Measurements from ENCODE around the gene SHC4. TPM values are rescaled to one million over a fixed set of nuclear protein-coding genes. Genes with fewer than 3 reads are reported as not detected.
A peak's percentile ranks its signal among the peaks of the same experiment; 100 is the strongest.

The SHC4 gene
- total and polyA plus RNA-seq, 9 of the 15 experiments (the other 6 are each of a cell fraction or from before 2014, with no cell fraction given) = 0.43 to 1.2 (median 0.67) TPM

DNA sequence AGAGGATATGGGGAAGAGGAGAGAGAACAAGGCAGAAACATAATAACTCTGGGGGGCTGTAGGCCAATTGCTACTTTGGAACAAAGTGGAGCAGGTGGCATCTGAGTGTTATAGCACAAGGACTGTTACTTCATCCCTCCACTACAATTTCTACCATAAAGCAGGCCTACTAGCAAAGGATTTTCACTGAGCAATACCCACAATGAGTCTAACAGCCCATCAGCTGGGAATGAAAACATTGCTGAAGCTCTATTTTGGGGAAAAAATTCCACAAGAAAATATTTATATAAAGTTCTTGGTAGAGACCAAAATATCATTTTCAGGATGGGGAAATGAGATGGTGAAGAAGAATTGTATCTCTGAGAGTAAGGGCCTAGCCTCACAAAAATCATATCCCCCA lies 3.6 kb upstream of the SHC4 start (continued):
- TF ChIP-seq, protein P1, sequence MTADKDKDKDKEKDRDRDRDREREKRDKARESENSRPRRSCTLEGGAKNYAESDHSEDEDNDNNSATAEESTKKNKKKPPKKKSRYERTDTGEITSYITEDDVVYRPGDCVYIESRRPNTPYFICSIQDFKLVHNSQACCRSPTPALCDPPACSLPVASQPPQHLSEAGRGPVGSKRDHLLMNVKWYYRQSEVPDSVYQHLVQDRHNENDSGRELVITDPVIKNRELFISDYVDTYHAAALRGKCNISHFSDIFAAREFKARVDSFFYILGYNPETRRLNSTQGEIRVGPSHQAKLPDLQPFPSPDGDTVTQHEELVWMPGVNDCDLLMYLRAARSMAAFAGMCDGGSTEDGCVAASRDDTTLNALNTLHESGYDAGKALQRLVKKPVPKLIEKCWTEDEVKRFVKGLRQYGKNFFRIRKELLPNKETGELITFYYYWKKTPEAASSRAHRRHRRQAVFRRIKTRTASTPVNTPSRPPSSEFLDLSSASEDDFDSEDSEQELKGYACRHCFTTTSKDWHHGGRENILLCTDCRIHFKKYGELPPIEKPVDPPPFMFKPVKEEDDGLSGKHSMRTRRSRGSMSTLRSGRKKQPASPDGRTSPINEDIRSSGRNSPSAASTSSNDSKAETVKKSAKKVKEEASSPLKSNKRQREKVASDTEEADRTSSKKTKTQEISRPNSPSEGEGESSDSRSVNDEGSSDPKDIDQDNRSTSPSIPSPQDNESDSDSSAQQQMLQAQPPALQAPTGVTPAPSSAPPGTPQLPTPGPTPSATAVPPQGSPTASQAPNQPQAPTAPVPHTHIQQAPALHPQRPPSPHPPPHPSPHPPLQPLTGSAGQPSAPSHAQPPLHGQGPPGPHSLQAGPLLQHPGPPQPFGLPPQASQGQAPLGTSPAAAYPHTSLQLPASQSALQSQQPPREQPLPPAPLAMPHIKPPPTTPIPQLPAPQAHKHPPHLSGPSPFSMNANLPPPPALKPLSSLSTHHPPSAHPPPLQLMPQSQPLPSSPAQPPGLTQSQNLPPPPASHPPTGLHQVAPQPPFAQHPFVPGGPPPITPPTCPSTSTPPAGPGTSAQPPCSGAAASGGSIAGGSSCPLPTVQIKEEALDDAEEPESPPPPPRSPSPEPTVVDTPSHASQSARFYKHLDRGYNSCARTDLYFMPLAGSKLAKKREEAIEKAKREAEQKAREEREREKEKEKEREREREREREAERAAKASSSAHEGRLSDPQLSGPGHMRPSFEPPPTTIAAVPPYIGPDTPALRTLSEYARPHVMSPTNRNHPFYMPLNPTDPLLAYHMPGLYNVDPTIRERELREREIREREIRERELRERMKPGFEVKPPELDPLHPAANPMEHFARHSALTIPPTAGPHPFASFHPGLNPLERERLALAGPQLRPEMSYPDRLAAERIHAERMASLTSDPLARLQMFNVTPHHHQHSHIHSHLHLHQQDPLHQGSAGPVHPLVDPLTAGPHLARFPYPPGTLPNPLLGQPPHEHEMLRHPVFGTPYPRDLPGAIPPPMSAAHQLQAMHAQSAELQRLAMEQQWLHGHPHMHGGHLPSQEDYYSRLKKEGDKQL (CRISPR knock-in tag; IDR thresholded peaks at IDR 0.05; ENCODE audit: borderline replicate concordance) = no peak

DNA sequence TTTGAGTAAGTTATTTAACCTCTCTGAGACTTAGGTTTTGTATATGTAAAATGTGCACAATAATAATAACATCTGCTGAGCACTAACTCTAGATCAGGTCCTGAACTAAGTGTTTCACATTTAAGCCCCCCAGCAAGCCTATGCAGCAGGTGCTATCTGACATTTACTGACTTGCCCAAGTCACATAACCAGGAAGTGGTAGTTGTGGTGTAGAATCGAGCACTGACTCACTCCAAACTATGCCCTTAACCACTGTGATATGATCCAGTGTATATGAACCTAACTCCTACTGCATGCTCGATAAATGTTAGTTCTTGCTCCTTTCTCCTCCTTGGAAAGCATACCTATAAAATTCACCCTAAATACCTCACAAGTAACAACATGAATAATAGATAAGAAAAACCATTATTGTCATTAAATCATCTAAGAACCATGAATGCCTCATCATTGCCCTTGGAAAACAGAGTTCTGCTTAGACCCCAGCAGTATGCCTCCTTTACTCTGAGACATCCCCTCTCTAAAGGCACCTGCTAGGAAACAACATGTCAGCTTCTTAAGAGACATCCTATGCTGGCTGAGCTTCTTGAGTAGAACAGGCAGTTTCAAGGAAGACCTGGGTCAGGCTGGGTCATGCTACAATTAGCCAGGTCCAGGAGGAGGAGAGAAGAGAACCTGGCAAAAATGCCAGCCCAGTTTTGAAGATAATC lies 3.0 kb upstream of the SHC4 start:
- ATAC-seq (no peak), FAIRE-seq (no peak), DNase-seq (ENCODE audit: extremely low read depth in 1 of 4, low spot score in 3 of 4) (no peak)
- Histone ChIP-seq H3K4me3 (no peak overlapping the region), H3K9me3 (replicated peaks; ENCODE audit: control insufficient read depth, insufficient read depth, low read depth, low read length) (no peaks in the 10 kb centered on the region), H3K36me3 (ENCODE audit: control insufficient read depth, insufficient read depth, low read length) (no peaks in the 10 kb centered on the region), H3K4me1 (replicated peaks in 1 of 2; ENCODE audit: control insufficient read depth in 2 of 2, insufficient read depth in 2 of 2, low read length in 2 of 2) (peaks cover 4 to 12% of the 10 kb centered on the region in 2 experiments; a peak in 4 of 5 replicates), H4K20me1 (replicated peaks; ENCODE audit: control insufficient read depth, insufficient read depth, low read length) (no peaks in the 10 kb centered on the region), H3K79me2 (ENCODE audit: control insufficient read depth, insufficient read depth, low read length) (no peaks in the 10 kb centered on the region), H3K4me2 (ENCODE audit: insufficient read depth, low read length) (no peak overlapping the region), H3K27ac (ENCODE audit: extremely low read depth, low read depth, low read length) (no peak overlapping the region; the same call in 2 of the 3 replicates), H3K9me1 (ENCODE audit: control insufficient read depth, insufficient read depth, low read length) (no peaks in the 10 kb centered on the region), H2AFZ (ENCODE audit: low read depth, low read length) (no peak overlapping the region), H3K9ac (ENCODE audit: insufficient read depth in 1 of 2, low read depth in 2 of 2, low read length in 2 of 2) (no peak overlapping the region), H3K27me3 (ENCODE audit: control insufficient read depth in 2 of 2, insufficient read depth in 2 of 2, low read length in 2 of 2) (peaks cover 28 to 29% of the 10 kb centered on the region in 2 experiments)
- CTCF ChIA-PET (ENCODE audit: low intra/inter-chr PET ratio) = interaction anchor here (1.9 kb wide), 1 partner anchor 105 kb away, joined by 21 read pairs; no protein-coding TSS in a partner anchor
- intact Hi-C loops (cut with micrococcal nuclease) (loop anchor here (1.0 kb wide), 1 partner anchor 105 kb away; no protein-coding TSS in a partner anchor), in situ Hi-C loops (cut with MboI) (no loop called here)
- WGBS (ENCODE audit: insufficient coverage, low coverage, missing lambda C conversion rate) = 0% methylated on average over 2 of the region's 2 CpGs
- POLR2A ChIA-PET = interaction anchor here (0.6 to 3.2 kb wide), 5 partner anchors 9 to 374 kb away, joined by 3 to 12 read pairs (median 3); no protein-coding TSS in a partner anchor
- BruUV-seq (replicated peaks) = no TSS peak
- TF ChIP-seq RHOXF2B (CRISPR knock-in tag; conservative IDR thresholded peaks at IDR 0.05) (no peak), FOSL1 (tag; conservative IDR thresholded peaks at IDR 0.05) (peak; percentile 35; the same call in 1 of the 2 replicates)
- TF ChIP-seq, protein P2, sequence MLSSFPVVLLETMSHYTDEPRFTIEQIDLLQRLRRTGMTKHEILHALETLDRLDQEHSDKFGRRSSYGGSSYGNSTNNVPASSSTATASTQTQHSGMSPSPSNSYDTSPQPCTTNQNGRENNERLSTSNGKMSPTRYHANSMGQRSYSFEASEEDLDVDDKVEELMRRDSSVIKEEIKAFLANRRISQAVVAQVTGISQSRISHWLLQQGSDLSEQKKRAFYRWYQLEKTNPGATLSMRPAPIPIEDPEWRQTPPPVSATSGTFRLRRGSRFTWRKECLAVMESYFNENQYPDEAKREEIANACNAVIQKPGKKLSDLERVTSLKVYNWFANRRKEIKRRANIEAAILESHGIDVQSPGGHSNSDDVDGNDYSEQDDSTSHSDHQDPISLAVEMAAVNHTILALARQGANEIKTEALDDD (IDR thresholded peaks at IDR 0.05) = peak; percentile 82

Data from K562 (cell line).